Measurements from ENCODE around the gene CEP89. TPM values are rescaled to one million over a fixed set of nuclear protein-coding genes. Genes with fewer than 3 reads are reported as not detected.

CEP89 gene
- total RNA-seq, 2 donors from 2014 or later: 19.3 to 20.6 TPM

DNA sequence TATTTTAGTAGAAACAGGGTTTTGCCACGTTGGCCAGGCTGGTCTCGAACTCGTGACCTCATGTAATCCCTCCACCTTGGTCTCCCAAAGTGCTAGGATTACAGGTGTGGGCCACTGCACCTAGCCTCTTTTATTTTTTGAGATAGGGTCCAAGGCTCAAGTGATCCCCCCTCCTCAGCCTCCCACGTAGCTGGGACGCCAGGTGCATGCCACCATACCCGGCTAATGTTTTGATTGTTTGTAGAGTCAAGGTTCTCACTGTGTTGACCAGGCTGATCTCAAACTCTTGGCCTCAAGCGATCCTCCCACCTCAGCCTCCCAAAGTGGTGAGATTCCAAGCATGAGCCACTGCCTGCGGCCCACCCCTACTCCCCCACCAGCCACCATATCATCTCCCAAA is 108.5 kb downstream of the CEP89 start:
- Histone ChIP-seq H3K27me3 (replicated peaks; ENCODE audit: insufficient read depth) (no peaks in the 10 kb centered on the region), H3K27ac (no peak overlapping the region), H3K4me1 (replicated peaks) (no peaks in the 10 kb centered on the region), H3K36me3 (no peaks in the 10 kb centered on the region), H3K4me3 (no peak overlapping the region), H3K9me3 (no peaks in the 10 kb centered on the region)
- intact Hi-C loops (cut with DNase I): no loop called here
- TF ChIP-seq POLR2A (IDR thresholded peaks at IDR 0.05) (no peak), POLR2AphosphoS5 (IDR thresholded peaks at IDR 0.05) (no peak)
- TF ChIP-seq, protein P1, sequence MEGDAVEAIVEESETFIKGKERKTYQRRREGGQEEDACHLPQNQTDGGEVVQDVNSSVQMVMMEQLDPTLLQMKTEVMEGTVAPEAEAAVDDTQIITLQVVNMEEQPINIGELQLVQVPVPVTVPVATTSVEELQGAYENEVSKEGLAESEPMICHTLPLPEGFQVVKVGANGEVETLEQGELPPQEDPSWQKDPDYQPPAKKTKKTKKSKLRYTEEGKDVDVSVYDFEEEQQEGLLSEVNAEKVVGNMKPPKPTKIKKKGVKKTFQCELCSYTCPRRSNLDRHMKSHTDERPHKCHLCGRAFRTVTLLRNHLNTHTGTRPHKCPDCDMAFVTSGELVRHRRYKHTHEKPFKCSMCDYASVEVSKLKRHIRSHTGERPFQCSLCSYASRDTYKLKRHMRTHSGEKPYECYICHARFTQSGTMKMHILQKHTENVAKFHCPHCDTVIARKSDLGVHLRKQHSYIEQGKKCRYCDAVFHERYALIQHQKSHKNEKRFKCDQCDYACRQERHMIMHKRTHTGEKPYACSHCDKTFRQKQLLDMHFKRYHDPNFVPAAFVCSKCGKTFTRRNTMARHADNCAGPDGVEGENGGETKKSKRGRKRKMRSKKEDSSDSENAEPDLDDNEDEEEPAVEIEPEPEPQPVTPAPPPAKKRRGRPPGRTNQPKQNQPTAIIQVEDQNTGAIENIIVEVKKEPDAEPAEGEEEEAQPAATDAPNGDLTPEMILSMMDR (IDR thresholded peaks at IDR 0.05): no peak
- DNase-seq (ENCODE audit: low spot score): no peak
- WGBS: 99% methylated on average over 8 of the region's 8 CpGs

- intact Hi-C loops (cut with DNase I): no loop called here
Observed at GRCh38 chr19:32862741-32863140, 109.0 kb downstream of the CEP89 start.

DNA sequence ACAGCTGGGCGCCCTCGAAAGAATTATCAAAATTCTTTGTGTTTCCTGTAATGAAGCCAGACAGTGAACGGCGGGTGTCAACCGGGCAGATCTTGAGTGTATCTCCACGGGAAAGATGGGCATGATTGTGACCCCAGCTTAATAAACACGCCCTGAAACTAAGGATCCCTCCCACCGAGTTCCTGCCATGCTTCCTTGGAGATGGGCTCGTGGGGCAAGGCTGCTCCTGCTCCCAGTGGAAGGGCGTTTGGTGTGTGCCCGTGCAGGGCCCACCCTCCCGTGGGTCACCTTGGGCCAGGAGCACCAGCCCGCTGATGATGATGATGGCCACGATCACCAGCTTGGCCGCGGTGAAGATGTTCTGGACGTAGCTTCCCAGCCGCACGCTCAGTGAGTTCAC is 109.6 kb downstream of the CEP89 start:
- intact Hi-C loops (cut with DNase I): no loop called here
- DNase-seq (ENCODE audit: low spot score): no peak
- H3K4me1 ChIP-seq (replicated peaks): no peaks in the 10 kb centered on the region
- no peaks in the 10 kb centered on the region for H3K9me3 ChIP-seq
- WGBS: 95% methylated on average over 19 of the region's 19 CpGs
- H3K36me3 ChIP-seq: no peaks in the 10 kb centered on the region
- H3K27me3 ChIP-seq (replicated peaks; ENCODE audit: insufficient read depth): no peaks in the 10 kb centered on the region
- no peak overlapping the region for H3K4me3 ChIP-seq
- H3K27ac ChIP-seq: no peak overlapping the region
- TF ChIP-seq POLR2A (IDR thresholded peaks at IDR 0.05) (no peak), POLR2AphosphoS5 (IDR thresholded peaks at IDR 0.05) (no peak)
- TF ChIP-seq, protein P1 (IDR thresholded peaks at IDR 0.05): no peak

More at GRCh38 chr19:32862741-32863140, 109.0 kb downstream of the CEP89 start:
- H3K36me3 ChIP-seq: no peaks in the 10 kb centered on the region
- no peak for DNase-seq (ENCODE audit: low spot score)
- H3K27ac ChIP-seq: no peak overlapping the region
- no peaks in the 10 kb centered on the region for H3K9me3 ChIP-seq
- H3K4me3 ChIP-seq: no peak overlapping the region
- no peaks in the 10 kb centered on the region for H3K4me1 ChIP-seq (replicated peaks)
- WGBS: 96% methylated on average over 14 of the region's 14 CpGs
- no peak for TF ChIP-seq POLR2A (IDR thresholded peaks at IDR 0.05)
- TF ChIP-seq, protein P1 (IDR thresholded peaks at IDR 0.05): no peak
- no peak for TF ChIP-seq POLR2AphosphoS5 (IDR thresholded peaks at IDR 0.05)
- H3K27me3 ChIP-seq (replicated peaks; ENCODE audit: insufficient read depth): no peaks in the 10 kb centered on the region

DNA sequence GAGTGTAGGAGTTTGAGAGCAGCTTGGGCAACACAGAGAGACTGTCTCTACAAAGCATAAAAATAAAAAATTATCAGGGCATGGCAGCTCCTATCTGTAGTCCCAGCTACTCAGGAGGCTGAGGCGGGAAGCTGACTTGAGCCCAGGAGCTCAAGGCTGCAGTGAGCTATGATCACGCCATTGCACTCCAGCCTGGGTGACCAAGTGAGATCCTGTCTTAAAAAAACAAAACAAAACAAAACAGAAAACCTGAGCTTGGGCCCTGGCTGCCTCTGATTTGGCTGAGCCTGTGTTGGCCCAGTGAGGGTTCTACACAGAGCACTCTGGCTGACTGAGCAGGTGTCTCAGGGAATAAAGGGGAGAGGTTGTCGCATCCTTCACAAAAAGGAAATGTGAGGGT is 110.2 kb downstream of the CEP89 start:
- 98% methylated on average over 3 of the region's 3 CpGs for WGBS
- Histone ChIP-seq H3K36me3 (no peaks in the 10 kb centered on the region), H3K27me3 (replicated peaks; ENCODE audit: insufficient read depth) (no peaks in the 10 kb centered on the region), H3K27ac (no peak overlapping the region), H3K4me3 (no peak overlapping the region), H3K4me1 (replicated peaks) (no peaks in the 10 kb centered on the region), H3K9me3 (no peaks in the 10 kb centered on the region)
- DNase-seq (ENCODE audit: low spot score): no peak
- intact Hi-C loops (cut with DNase I): no loop called here
- TF ChIP-seq, protein P1 (IDR thresholded peaks at IDR 0.05): no peak
- TF ChIP-seq POLR2AphosphoS5 (IDR thresholded peaks at IDR 0.05): no peak
- no peak for TF ChIP-seq POLR2A (IDR thresholded peaks at IDR 0.05)

DNA sequence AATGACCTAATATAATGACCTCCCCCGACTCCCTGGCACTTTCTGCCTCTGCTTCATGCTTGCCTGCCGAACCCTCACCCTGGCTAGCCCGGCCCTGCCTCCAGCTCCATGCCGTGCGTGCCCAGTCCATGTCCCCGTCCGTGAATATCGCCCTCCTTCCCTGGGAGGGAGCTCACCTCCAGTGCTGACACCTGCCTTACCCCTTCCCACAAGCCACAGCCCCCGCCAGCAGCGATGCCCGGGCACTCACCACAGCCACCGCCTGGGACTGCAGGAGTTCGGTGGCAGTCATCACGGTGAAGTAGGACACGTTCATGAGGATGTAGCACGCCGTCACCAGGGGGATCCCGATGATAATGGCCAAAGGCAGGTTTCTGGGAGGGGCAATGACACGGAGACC is 112.2 kb downstream of the CEP89 start:
- no peaks in the 10 kb centered on the region for H3K4me1 ChIP-seq (replicated peaks)
- 93% methylated on average over 19 of the region's 19 CpGs for WGBS
- TF ChIP-seq, protein P1 (IDR thresholded peaks at IDR 0.05): no peak
- no peak for TF ChIP-seq POLR2AphosphoS5 (IDR thresholded peaks at IDR 0.05)
- no peak for TF ChIP-seq POLR2A (IDR thresholded peaks at IDR 0.05)
- H3K4me3 ChIP-seq: no peak overlapping the region
- H3K27ac ChIP-seq: no peak overlapping the region
- no peaks in the 10 kb centered on the region for H3K9me3 ChIP-seq
- intact Hi-C loops (cut with DNase I): no loop called here
- DNase-seq (ENCODE audit: low spot score): no peak
- H3K27me3 ChIP-seq (replicated peaks; ENCODE audit: insufficient read depth): no peaks in the 10 kb centered on the region
- H3K36me3 ChIP-seq: no peaks in the 10 kb centered on the region
